ENCODE measurements around the gene ALG12.

ALG12 gene

DNA sequence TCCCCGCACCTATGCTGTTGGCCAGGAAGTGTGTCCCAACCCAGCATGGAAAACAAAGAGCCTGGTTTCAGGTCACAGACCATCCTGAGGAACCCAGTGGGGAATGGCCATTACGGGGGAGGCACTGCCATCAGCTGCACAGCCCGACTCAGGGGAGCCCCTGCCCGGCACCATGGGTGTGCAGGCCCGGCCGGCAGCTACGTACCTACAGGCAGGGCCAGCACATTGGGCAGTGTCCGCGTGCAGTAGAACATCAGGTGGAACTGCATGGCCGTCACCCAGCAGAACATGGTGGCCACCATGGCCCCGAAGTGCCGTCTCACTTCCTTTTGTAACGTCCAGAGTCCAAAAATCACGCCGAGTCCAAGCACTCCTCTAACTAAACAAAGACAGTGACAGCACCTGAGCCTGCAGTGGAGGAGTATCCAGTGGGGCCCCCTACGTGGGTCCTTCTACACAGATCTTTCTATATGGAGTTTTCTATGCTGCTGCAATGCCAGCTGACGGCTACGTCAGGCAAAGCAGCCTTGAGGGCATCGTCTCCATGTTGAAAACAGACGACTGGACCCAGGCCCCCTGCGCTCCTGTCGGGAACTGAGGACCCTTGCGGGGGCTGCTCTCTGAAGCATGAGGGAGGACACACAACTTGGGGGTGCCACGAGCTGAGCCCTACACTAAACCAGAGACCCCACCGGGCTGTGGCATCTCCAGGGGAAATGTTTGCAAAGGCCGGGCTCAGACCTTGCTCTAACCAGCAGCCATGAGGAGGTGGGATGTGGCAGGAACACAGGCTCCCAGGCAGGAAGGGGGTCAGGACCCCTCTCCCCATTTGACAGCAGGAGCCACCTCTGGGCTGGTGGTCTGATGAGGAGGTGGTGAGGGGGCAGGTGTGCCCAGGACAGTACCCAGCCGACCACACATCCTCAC lies 7.7 kb downstream of the ALG12 start:
- DNase-seq = no peak

DNA sequence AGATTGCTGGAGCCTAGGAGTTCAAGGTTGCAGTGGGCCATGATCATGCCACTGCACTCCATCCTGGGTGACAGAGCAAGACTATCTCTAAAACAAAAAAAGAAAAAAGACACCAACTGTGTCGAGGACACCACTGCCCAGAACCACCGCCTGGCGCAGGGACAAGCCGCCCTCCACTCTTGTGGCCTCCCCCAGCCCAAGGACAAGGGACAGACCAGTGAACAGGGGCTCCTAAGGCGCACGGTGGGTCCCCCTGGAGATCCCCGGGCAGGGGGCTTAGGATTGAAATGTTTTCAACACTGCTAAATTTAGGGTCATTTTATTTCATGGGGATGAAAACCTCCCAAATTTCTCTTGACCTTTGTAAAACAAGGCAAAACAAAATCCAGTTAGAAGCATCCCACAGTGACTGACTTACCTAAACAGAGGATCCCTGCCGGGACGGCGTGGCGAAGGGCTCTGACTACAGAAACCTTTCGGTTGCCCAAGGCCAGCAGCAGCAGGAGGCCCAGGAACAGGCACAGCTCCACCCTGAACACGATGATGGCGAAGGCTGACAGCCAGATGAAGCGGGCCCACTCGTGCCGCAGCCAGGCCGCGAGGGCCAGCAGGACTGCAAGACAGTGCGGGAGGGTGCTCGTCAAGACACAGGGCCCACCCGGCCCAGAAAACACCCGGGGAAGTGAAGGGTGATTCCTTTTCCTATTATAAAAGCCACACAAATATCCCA lies 8.6 kb downstream of the ALG12 start:
- DNase-seq = no peak

DNA sequence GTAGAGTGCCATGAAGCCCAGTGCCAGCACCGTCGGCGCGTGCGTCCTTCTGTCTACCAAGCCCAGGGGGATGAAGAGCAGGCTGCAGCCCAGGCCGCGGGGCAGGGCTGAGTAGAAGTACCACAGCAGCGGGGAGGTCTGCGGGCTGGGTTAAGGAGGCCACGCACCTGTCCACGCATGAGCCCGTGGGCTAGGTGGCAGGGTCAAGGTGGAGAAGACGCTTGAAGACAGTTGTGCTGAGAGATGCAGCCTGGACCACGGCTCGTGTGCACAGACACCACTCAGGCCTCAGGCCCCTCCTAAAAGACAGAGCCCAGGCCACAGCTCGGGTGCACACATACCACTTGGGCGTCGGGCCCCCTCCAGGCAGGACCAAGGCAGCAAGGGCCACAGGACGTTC lies 10.4 kb downstream of the ALG12 start:
- DNase-seq = no peak

DNA sequence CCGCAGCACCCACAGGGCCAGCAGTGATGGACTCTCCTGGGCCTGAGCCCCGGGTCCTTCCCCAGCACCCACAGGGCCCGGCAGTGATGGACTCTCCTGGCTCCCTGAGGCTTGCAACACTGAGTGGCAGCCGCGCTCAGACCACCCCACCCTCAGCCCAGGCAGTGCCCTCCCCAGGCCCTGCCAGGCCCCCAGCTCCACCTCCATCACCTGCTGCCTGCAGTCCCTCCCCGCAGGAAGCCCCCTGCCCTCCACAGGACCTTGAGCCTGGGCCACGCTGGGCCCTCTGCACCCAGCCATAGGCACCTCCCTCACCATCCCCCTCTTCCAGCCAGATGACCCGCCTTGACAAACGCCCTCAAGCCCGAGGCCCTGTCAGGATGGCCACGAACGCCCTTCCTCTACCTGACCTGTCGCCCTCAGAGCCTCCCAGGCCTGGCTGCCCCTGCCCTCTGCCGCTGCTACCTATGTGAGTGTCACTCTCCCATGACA lies 11.4 kb downstream of the ALG12 start:
- DNase-seq = no peak

DNA sequence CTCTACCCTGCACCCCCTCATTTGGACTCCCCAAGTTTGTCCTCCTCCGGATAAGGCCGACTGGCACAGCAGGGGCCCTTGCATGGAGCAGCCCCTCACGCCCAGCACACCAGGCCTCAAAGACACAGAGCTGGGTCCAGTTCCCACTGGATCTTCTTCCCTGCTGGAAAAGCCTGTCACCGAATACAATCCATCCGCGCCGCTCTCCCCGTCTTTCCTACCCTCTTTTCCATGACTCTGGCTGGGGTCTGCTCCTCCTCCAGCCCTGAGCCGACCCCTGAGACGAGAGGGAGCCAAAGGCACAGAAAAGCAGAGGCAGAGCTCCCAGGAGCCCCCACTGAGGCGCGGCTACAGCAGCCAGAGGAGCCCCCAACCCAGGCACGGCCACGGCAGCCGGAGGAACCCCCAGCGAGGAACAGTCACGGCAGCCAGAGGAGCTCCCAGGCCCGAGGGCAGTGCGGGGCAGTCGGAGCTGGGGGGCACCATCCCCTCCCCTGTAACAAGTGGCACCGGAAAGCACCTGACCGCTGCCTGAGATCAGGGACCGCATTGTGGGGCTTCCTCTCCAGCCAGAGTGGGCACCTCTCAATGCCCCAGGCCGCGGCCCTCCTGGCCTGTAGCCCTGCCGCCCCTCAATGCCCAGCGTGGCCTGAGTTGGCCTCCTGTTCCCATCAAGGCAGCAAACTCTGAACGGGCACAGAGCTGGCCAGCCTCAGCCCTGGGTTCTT lies 12.0 kb downstream of the ALG12 start:
- DNase-seq = no peak

DNA sequence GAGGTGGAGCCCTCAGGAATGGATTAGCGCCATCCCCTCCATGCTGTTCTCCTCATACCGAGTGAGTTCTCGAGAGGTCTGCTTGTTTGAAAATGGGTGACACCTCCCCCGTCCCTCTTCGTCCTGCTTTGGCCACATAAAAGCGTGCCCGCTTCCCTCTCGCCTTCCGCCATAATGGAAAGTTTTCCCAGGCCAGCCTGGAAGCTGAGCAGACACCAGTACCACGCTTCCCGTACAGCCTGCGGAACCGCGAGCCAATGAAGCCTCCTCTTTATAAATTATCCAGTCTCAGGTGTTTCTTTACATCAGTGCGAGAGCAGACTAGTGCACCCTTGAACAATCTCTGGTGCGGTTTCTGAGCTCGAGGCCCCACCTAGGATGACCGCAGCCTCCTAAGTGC lies 12.8 kb downstream of the ALG12 start:
- DNase-seq = no peak

DNA sequence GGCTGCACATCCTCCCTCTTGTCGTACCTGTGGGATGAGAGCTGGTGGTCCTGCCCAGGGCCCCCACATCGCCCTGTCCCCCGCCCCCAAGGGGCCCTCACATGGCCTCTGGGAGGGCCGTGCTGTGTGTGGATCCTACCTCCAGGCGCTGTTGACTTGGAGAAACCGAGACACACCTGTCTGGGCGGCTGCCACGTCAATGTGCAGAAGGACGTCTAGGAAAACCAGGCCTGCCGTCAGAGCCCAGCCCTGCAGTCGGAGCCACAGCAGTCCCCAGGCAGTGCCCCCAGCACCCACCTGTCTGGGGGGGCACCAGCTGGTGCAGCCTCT lies 14.2 kb downstream of the ALG12 start:
- DNase-seq = no peak

DNA sequence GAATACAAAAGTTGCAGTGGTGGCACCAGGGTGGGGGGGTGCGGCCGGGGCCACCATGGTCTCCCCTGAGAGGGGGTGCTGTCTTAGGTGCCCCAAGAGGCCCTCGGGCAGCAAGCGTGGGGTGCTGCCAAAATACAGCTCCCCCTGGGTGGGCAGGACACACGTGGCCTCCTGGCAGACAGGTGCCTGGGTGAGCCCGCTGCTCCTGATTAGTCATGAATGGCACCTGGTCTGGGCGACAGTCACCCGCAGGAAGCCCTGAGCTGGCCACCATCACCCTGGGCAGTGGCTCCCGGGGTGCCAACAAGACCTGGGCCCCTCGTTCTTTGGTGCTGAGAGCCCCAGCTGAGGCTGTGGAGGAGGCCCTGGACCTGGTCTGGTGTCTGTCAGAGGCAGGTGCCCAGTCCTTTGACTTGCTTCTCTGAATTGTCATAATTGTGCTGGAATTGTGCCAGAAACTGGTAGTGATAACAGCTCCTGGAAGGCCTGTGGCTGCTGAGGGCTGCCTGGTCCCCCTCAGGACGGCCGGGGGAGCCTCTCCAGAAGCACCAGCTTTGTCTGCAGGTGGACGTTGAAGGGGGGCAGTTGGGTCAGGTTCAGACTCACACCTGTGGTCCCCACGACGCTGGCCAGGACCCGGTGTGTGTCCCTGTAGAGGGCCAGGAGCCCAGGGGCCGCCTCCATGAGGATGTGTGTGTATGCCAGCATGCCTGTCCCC lies 14.8 kb downstream of the ALG12 start:
- no peak for DNase-seq

DNA sequence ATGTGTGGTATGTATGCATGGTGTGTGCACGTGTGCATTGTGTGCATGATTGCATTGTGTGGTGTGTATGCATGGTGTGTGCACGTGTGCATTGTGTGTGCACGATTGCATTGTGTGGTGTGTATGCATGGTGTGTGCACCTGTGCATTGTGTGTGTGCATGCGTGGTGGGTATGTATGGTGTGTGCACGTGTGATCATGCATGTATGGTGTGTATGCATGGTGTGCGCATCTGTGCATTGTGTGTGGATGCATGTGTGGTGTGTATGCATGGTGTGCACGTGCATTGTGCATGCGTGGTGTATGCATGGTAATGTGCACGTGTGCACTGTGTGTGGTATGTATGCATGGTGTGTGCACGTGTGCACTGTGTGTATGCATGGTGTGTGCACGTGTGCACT lies 16.8 kb downstream of the ALG12 start:
- no peak for DNase-seq

DNA sequence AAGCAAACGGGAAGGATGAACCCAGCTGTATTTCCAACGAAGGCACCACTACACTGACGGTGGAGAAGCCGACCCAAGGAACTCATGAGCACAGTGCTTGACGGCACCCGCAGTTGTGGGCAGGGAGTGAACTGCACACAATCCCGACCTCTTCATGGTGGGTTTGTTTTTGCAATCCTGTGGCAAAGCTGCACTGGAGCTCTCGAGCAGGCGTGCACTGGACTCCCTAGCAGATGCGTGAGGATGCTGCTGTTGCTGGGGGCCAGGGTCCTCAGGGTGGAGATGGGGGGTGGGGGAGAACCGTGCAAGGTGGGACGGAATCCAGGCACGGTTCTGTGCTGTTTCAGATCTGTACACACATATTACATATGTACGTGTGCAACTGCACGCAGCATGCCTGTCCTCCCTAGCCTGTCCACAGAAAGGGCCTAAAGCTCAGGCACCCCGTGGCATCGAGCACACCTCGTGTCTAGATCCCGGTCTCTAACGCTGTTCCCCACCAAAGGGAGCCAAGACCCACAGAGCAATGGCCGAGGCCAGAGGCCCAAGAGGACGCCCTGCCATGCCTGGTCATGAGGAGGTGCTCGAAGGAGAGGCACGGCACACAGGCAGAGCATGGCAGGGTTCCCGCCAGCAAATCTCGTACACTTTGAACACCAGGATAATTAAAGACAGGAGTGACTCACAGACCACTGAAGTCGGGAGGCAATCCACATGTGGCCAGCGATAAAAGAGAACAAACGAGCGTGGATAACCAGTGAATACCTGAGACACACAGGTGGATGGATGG lies 17.6 kb downstream of the ALG12 start:
- DNase-seq = no peak

DNA sequence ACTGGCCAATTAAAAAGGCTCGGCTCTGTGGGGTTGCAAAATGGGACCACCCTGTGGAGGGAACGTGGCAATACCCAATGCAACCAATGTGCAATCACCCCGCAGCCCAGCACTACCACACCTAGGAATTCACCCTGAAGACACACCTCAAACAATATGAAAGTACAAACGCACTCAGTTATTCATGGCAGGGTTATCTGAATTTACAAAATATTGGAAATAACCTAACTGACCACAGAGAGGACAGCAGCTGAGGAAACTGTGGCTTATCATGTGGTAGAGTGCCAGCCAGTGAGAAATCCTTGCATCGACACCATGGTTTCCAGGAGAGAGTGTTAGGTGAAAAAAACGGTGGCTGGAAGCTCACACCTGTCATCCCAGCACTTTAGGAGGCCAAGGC lies 18.7 kb downstream of the ALG12 start:
- DNase-seq = no peak

DNA sequence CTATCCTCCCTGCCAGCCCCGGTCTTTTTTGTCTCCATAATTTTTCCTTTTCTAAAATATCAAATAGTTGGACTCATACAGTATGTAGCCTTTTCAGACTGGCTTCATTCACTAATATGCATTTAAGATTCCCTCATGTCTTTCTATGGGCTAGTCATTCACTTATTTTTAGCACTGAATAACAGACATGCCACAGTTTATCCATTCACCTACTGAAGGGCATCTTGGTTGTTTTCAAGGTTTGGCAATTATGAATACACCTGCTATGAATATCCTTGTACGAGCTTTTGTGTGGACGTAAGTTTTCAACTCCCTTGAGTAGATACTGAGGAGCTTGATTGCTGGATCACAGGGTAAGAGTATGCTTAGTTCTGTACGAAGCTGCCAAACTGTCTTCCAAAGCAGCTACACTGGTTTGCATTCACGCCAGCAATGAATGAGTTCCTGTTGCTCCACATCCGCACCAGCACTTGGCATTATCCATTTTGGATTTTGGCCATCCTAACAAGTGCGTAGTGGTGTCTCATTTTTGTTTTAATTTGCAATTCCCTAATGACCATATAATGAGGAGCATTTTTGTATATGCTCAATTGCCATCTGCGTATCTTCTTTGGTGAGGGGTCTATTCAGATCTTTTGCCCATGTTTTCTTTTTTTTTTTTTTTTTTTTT lies 21.1 kb downstream of the ALG12 start:
- DNase-seq = no peak

DNA sequence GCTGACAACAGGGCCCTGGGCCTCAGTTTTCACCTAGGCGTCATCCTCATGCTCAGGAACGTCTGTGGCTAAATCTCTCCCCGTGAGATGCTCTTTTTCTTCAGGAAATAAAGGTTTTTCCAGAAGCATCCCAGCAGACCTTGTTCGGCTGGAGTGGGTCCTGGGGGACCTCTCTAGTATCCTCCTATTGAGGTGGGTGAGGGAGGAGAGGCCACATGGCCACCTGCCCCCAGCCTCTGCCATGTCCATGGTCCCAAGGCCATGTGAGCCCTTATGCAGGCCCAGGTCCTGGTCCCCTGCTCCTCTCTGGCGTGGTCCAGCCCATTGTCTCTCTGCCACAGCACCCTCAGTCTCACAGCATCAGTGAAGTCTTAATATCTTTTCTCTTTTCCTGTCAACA lies 22.0 kb downstream of the ALG12 start:
- no peak for DNase-seq

DNA sequence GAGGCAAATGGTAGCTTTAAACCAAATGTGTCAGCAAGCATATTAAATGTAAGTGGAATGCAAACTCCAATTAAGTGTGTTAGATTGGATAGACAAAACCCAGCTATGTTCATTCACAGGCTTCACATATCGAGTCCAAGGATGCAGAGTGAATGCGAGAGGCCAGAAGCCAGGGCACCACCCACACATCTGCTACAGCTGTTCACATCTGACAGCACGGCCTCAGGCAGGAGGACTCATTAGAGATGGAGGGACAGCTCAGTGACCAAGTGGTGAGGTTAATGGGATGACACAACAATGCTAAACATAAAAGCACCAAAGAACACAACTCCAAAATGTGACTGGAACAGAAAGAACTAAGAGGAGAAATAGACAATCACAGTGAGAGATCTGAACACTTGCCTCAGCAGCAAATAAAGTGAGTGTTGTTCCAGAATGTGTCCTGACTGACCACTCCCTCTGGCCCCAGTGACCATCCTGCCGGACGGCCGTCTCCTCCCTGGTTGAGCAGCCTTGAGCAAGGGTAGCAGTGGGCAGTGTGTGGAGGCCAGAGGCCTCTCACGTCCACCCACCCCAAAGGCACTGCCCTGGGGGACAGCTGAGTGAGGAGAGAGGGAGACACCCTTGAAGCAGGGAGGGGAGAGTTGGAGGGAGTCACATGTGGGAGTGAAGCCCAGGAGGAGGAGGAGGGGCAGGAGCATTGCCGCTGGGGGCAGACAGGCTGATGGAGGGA lies 23.8 kb downstream of the ALG12 start:
- DNase-seq = no peak

DNA sequence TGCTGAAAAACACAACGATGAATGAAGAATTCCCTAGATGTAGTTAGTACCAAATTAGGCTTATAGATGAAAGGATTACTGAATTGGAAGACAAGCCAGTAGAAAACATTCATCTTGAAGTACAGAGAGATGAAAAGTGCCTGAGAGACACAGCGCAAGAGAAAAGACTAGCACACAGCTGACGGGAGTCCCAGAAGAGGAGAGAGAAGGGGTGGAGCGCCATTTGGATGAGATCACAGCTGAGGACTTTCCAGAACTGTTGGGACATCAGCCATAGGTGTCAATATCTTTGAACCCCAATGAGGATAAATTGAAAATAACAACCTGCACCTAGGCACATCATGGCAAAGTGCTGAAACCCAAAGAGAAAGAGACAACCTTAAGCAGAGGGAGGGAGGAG lies 25.2 kb downstream of the ALG12 start:
- no peak for DNase-seq

DNA sequence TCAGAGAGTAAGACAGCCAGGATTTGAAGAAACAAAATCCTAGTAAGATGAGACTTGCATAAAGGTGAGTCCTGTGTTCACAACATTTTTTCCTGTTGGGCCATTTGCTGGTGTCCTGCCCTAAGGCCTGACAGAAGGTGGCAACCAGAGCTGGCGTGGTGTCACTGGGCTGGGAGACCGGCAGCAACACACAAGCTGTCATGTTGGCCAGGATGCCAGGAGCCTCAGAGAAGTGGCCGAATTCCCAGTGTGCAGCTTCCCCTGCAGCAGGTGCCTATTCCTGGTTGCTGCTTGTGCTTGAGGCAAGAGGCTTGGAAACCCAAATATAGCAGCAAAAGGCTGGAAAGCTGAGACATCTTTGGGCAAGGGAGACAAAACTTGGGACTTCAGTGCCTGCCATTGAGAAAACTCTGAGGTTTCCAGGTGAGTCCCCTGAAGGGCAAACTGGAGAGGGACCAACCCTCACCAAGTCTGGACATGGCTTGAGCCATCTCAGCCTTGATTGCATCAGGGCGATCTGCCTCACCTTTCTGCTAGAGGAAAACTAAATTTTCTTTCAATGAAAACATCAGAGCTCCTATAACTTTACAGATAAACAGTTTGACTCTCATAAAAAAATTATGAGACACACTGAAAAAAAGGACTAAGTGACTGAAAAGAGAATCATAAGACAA lies 25.9 kb downstream of the ALG12 start:
- DNase-seq = no peak

DNA sequence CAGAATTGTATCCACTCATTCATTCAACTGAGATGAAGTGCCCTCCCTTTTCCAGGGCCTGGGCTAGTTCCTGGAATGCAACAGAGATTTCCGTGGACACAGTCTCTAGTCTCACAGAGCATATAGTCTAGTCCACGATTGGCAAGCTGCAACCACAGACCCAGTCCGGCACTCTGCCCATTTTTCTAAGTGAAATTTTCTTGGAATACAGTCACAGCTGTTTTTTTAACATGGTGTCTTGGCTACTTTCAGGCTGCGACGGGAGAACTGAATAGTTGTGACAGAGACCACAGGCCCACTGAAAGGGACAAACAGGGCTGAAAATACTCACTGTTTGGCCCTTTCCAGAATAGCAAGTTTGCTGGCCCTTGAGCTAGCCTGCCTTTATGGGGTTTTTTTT lies 29.2 kb downstream of the ALG12 start:
- no peak for DNase-seq

DNA sequence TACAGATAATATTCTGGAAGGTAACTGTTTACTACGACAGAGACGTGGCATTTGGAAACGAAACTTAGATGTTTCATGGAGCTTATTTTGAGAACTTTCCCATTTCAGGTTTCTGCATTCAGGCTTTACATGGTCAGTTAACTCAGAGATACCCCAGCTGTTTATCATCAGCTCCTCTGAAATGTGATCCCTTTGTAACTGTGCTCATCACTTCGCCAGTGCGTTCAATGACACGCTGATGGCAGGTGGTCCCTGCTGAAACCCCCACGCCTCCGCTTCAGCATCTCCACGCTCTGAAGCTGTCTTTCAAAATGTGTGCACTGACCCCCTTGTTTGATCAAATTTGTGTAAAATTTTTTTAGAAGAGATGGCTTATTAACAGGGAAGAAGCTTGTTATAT lies 30.5 kb downstream of the ALG12 start:
- DNase-seq = no peak

DNA sequence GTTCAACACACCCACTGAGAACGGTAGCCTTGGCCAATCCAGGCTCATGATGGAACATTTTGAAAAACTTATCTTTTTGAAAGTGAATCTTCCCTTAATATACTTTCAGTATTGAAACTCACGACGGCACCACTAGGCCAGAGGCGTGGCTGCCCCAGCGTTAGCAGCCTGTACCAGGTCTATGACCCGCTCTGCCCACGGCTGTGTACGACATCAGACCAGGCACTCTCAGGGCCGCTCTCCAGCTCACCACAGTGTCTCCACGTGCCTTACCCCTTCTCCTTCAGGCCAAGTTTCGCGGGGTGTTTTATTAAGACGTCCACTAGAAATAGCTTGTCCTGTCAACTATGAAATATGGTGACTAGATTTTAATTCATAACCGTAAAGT lies 31.2 kb downstream of the ALG12 start:
- DNase-seq = no peak

DNA sequence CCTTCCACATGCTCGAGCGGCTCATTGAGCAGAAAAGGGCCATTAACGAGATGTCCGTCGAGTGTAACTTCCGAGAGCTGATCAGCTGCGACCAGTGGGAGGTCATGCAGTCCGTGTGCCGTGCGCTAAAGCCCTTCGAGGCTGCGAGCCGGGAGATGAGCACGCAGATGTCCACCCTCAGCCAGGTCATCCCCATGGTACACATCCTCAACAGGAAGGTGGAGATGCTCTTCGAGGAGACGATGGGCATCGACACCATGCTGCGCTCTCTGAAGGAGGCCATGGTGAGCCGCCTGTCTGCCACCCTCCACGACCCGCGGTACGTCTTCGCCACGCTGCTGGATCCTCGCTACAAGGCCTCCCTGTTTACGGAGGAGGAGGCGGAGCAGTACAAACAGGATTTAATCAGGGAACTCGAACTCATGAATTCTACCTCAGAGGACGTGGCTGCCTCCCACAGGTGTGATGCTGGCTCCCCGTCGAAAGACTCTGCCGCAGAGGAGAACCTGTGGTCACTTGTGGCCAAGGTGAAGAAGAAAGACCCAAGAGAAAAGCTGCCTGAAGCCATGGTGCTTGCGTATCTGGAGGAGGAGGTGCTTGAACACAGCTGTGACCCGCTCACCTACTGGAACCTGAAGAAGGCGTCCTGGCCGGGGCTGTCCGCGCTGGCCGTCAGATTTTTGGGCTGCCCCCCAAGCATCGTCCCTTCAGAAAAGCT lies 31.7 kb downstream of the ALG12 start:
- no peak for DNase-seq

All from SHP77 treated with DMSO at 0.1 percent for 48 hours (cell line).